GM12865 (cell line): ENCODE data around the gene FHAD1.

Source experiments
- DNase-seq: peaks from one replicate; pipeline ENCODE4 v3.0.0; 2010; ENCODE audit warnings: low read depth
- H3K4me3 ChIP-seq: 2 replicates; pipeline ENCODE4 v1.5.1; 2011; ENCODE audit warnings: mild to moderate bottlenecking, low read depth, low read length, control low read depth
- CTCF ChIP-seq: IDR thresholded peaks from 2 replicates; pipeline ENCODE4 v1.5.1; 2011; ENCODE audit warnings: low read length, control low read depth, low read depth, inconsistent platforms; ENCODE audit not compliant: insufficient read depth; ENCODE audit errors: missing control alignments

The FHAD1 gene

GRCh38 chr1:15408890-15409387 is 161.9 kb downstream of the FHAD1 start:
- DNase-seq = no peak
- TF ChIP-seq CTCF = no peak
- H3K4me3 ChIP-seq = peak overlapping the region; percentile 96

GRCh38 chr1:15409388-15410222 is 162.6 kb downstream of the FHAD1 start, which contains the start of gene EFHD2:
Gene EFHD2 (plus strand): TSS chr1:15409888. CDS start chr1:15409972, 84 bp downstream.
- peak; percentile 84 for DNase-seq
- no peak for TF ChIP-seq CTCF
- H3K4me3 ChIP-seq = peak within 1 kb of the TSS; percentile 96

- TF ChIP-seq CTCF = no peak
- H3K4me3 ChIP-seq = peak overlapping the region; percentile 96
- peak; percentile 24 for DNase-seq
These were observed 163.3 kb downstream of the FHAD1 start for GRCh38 chr1:15410223-15410883.

GRCh38 chr1:15410884-15411245 is 163.8 kb downstream of the FHAD1 start:
- no peak for TF ChIP-seq CTCF

GRCh38 chr1:15411593-15412137 is 164.6 kb downstream of the FHAD1 start:
- peak overlapping the region; percentile 96 for H3K4me3 ChIP-seq
- DNase-seq = peak; percentile 85
- TF ChIP-seq CTCF = no peak

More at GRCh38 chr1:15410884-15411245, 163.8 kb downstream of the FHAD1 start:
- peak overlapping the region; percentile 96 for H3K4me3 ChIP-seq
- DNase-seq = no peak

GRCh38 chr1:15412175-15412800 is 165.3 kb downstream of the FHAD1 start:
- TF ChIP-seq CTCF = no peak
- peak overlapping the region; percentile 96 for H3K4me3 ChIP-seq
- no peak for DNase-seq
